ENCODE data around the gene VIPAS39. TPM values are rescaled to one million over a fixed set of nuclear protein-coding genes. Genes with fewer than 3 reads are reported as not detected.

The VIPAS39 gene
- total and polyA plus RNA-seq, 2 of the 13 experiments (the other 11 are each of a cell fraction or from before 2014, with no cell fraction given): 13.3 to 21.5 TPM

GRCh38 chr14:77376771-77377501 is 80.5 kb downstream of the VIPAS39 start, which contains the start of the genes SAMD15 and TMED8 (continued):
- TF ChIP-seq BORCS8-MEF2B (CRISPR knock-in tag; IDR thresholded peaks at IDR 0.05) (peak; percentile 28; the same call in 1 of the 2 replicates), AGO1 (IDR thresholded peaks at IDR 0.05; ENCODE audit: low read depth, low read length, poor library complexity, severe bottlenecking) (no peak), ZNF790 (CRISPR knock-in tag; IDR thresholded peaks at IDR 0.05; ENCODE audit: borderline replicate concordance) (no peak), SMYD3 (CRISPR knock-in tag; IDR thresholded peaks at IDR 0.05) (no peak), SIN3A (IDR thresholded peaks at IDR 0.05; ENCODE audit: borderline replicate concordance, low read depth, low read length) (peak; percentile 98), SP1 (IDR thresholded peaks at IDR 0.05) (no peak), SP1 (CRISPR knock-in tag; IDR thresholded peaks at IDR 0.05) (no peak), FOXO1 (CRISPR knock-in tag; IDR thresholded peaks at IDR 0.05) (no peak), ZBTB38 (CRISPR knock-in tag; IDR thresholded peaks at IDR 0.05) (no peak), GLI4 (CRISPR knock-in tag; IDR thresholded peaks at IDR 0.05; ENCODE audit: borderline replicate concordance) (0 out of 2 replicates have a peak, but pooled peaks have one; percentile 55), ARNT2 (CRISPR knock-in tag; IDR thresholded peaks at IDR 0.05; ENCODE audit: low read depth) (no peak; the same call in 1 of the 2 replicates), HIVEP1 (CRISPR knock-in tag; IDR thresholded peaks at IDR 0.05) (peak; percentile 81), TRIM24 (CRISPR knock-in tag; IDR thresholded peaks at IDR 0.05) (no peak)
- TF ChIP-seq, protein P1, sequence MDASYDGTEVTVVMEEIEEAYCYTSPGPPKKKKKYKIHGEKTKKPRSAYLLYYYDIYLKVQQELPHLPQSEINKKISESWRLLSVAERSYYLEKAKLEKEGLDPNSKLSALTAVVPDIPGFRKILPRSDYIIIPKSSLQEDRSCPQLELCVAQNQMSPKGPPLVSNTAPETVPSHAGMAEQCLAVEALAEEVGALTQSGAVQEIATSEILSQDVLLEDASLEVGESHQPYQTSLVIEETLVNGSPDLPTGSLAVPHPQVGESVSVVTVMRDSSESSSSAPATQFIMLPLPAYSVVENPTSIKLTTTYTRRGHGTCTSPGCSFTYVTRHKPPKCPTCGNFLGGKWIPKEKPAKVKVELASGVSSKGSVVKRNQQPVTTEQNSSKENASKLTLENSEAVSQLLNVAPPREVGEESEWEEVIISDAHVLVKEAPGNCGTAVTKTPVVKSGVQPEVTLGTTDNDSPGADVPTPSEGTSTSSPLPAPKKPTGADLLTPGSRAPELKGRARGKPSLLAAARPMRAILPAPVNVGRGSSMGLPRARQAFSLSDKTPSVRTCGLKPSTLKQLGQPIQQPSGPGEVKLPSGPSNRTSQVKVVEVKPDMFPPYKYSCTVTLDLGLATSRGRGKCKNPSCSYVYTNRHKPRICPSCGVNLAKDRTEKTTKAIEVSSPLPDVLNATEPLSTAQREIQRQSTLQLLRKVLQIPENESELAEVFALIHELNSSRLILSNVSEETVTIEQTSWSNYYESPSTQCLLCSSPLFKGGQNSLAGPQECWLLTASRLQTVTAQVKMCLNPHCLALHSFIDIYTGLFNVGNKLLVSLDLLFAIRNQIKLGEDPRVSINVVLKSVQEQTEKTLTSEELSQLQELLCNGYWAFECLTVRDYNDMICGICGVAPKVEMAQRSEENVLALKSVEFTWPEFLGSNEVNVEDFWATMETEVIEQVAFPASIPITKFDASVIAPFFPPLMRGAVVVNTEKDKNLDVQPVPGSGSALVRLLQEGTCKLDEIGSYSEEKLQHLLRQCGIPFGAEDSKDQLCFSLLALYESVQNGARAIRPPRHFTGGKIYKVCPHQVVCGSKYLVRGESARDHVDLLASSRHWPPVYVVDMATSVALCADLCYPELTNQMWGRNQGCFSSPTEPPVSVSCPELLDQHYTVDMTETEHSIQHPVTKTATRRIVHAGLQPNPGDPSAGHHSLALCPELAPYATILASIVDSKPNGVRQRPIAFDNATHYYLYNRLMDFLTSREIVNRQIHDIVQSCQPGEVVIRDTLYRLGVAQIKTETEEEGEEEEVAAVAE (CRISPR knock-in tag; IDR thresholded peaks at IDR 0.05; ENCODE audit: borderline replicate concordance): no peak
- TF ChIP-seq, protein P2, sequence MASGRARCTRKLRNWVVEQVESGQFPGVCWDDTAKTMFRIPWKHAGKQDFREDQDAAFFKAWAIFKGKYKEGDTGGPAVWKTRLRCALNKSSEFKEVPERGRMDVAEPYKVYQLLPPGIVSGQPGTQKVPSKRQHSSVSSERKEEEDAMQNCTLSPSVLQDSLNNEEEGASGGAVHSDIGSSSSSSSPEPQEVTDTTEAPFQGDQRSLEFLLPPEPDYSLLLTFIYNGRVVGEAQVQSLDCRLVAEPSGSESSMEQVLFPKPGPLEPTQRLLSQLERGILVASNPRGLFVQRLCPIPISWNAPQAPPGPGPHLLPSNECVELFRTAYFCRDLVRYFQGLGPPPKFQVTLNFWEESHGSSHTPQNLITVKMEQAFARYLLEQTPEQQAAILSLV (CRISPR knock-in tag; IDR thresholded peaks at IDR 0.05; ENCODE audit: borderline replicate concordance): no peak
- TF ChIP-seq, protein P3, sequence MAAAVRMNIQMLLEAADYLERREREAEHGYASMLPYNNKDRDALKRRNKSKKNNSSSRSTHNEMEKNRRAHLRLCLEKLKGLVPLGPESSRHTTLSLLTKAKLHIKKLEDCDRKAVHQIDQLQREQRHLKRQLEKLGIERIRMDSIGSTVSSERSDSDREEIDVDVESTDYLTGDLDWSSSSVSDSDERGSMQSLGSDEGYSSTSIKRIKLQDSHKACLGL (CRISPR knock-in tag; IDR thresholded peaks at IDR 0.05): peak; percentile 65; the same call in 1 of the 2 replicates
- TF ChIP-seq, protein P4, sequence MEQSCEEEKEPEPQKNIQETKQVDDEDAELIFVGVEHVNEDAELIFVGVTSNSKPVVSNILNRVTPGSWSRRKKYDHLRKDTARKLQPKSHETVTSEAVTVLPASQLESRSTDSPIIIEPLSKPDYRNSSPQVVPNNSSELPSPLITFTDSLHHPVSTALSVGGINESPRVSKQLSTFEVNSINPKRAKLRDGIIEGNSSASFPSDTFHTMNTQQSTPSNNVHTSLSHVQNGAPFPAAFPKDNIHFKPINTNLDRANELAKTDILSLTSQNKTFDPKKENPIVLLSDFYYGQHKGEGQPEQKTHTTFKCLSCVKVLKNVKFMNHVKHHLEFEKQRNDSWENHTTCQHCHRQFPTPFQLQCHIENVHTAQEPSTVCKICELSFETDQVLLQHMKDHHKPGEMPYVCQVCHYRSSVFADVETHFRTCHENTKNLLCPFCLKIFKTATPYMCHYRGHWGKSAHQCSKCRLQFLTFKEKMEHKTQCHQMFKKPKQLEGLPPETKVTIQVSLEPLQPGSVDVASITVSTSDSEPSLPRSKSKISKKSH (CRISPR knock-in tag; IDR thresholded peaks at IDR 0.05; ENCODE audit: borderline replicate concordance): 0 out of 2 replicates have a peak, but pooled peaks have one; percentile 59
- TF ChIP-seq, protein P5, sequence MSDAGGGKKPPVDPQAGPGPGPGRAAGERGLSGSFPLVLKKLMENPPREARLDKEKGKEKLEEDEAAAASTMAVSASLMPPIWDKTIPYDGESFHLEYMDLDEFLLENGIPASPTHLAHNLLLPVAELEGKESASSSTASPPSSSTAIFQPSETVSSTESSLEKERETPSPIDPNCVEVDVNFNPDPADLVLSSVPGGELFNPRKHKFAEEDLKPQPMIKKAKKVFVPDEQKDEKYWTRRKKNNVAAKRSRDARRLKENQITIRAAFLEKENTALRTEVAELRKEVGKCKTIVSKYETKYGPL (CRISPR knock-in tag; IDR thresholded peaks at IDR 0.05): no peak
- TF ChIP-seq, protein P6, sequence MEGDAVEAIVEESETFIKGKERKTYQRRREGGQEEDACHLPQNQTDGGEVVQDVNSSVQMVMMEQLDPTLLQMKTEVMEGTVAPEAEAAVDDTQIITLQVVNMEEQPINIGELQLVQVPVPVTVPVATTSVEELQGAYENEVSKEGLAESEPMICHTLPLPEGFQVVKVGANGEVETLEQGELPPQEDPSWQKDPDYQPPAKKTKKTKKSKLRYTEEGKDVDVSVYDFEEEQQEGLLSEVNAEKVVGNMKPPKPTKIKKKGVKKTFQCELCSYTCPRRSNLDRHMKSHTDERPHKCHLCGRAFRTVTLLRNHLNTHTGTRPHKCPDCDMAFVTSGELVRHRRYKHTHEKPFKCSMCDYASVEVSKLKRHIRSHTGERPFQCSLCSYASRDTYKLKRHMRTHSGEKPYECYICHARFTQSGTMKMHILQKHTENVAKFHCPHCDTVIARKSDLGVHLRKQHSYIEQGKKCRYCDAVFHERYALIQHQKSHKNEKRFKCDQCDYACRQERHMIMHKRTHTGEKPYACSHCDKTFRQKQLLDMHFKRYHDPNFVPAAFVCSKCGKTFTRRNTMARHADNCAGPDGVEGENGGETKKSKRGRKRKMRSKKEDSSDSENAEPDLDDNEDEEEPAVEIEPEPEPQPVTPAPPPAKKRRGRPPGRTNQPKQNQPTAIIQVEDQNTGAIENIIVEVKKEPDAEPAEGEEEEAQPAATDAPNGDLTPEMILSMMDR (CRISPR knock-in tag; IDR thresholded peaks at IDR 0.05): peak; percentile 51
